Vagina (tissue), 2 donors: Measurements from ENCODE around the gene TP73. TPM values are rescaled to one million over a fixed set of nuclear protein-coding genes. Genes with fewer than 3 reads are reported as not detected.

Source experiments
- DNase-seq, 2 donors: peaks; one replicate each; pipeline ENCODE4 v3.0.0-alpha.2; 2017; ENCODE audit errors: extremely low spot score in 2 of 2
- H3K27ac ChIP-seq: fragments of 200-600 bp; sonication (generic); one replicate; pipeline ENCODE4 v1.5.1; 2019
- H3K27me3 ChIP-seq: fragments of 200-600 bp; sonication (generic); one replicate; pipeline ENCODE4 v1.5.1; 2019
- H3K36me3 ChIP-seq, 2 donors: fragments of 200-600 bp; sonication (generic); one replicate each; pipeline ENCODE4 v1.5.1; 2017 to 2019
- H3K4me1 ChIP-seq: fragments of 200-600 bp; sonication (generic); one replicate; pipeline ENCODE4 v1.5.1; 2019
- H3K4me3 ChIP-seq, 2 donors: fragments of 200-600 bp; sonication (generic); 1 replicate in 1 of 2; 2 replicates in 1 of 2; pipeline ENCODE4 v1.5.1; 2016 to 2019
- H3K9me3 ChIP-seq: fragments of 200-600 bp; sonication (generic); one replicate; pipeline ENCODE4 v1.5.1; 2019
- POLR2A ChIP-seq, 2 donors: fragments of 450-650 bp; IDR thresholded peaks; one replicate each; pipeline ENCODE4 v1.6.1; 2017; ENCODE audit warnings: antibody characterized with exemption in 2 of 2, mild to moderate bottlenecking in 2 of 2, moderate library complexity in 2 of 2
- POLR2AphosphoS5 ChIP-seq, 2 donors: sonication (generic); formaldehyde crosslinking; IDR thresholded peaks; one replicate each; pipeline ENCODE4 v1.9.0; 2017; ENCODE audit warnings: antibody characterized with exemption in 2 of 2, mild to moderate bottlenecking in 2 of 2, low read depth in 1 of 2; ENCODE audit not compliant: insufficient read depth in 1 of 2
- intact Hi-C: fragments of 100-400 bp; cut with DNase I; formaldehyde crosslinking; loops from one replicate; pipeline ENCODE4 v1.15.1; 2023
- total RNA-seq: library from RNA; depleted of rRNA; stranded (reverse); fragments of >200 nt; gene quantifications from one replicate; pipeline ENCODE4 v1.2.3, GENCODE V29; 2016
- TF ChIP-seq, protein P1 (sequence below), 3 experiments: fragments of 450-650 bp in 2 of 3; fragments of 200-600 bp in 1 of 3; sonication (generic) in 1 of 3; IDR thresholded peaks; one replicate each; pipeline ENCODE4 v1.5.1; 2017 to 2019; ENCODE audit warnings: antibody characterized with exemption in 3 of 3, mild to moderate bottlenecking in 2 of 3, moderate library complexity in 2 of 3

Gene TP73
- total RNA-seq, 1 donor from 2014 or later: 8.1 TPM

GRCh38 chr1:3707298-3707938 is 55.1 kb downstream of the TP73 start:
- peaks cover 24% of the 10 kb centered on the region for H3K4me1 ChIP-seq
- H3K36me3 ChIP-seq: no peaks in the 10 kb centered on the region
- H3K9me3 ChIP-seq: no peaks in the 10 kb centered on the region
- no peak for DNase-seq
- no peak overlapping the region for H3K27ac ChIP-seq
- H3K27me3 ChIP-seq: no peaks in the 10 kb centered on the region
- H3K4me3 ChIP-seq: peak overlapping the region in 1 of 2 donors; percentile 32
- no peak for TF ChIP-seq POLR2A (IDR thresholded peaks at IDR 0.05)
- TF ChIP-seq, protein P1, sequence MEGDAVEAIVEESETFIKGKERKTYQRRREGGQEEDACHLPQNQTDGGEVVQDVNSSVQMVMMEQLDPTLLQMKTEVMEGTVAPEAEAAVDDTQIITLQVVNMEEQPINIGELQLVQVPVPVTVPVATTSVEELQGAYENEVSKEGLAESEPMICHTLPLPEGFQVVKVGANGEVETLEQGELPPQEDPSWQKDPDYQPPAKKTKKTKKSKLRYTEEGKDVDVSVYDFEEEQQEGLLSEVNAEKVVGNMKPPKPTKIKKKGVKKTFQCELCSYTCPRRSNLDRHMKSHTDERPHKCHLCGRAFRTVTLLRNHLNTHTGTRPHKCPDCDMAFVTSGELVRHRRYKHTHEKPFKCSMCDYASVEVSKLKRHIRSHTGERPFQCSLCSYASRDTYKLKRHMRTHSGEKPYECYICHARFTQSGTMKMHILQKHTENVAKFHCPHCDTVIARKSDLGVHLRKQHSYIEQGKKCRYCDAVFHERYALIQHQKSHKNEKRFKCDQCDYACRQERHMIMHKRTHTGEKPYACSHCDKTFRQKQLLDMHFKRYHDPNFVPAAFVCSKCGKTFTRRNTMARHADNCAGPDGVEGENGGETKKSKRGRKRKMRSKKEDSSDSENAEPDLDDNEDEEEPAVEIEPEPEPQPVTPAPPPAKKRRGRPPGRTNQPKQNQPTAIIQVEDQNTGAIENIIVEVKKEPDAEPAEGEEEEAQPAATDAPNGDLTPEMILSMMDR (IDR thresholded peaks at IDR 0.05): no peak
- no peak for TF ChIP-seq POLR2AphosphoS5 (IDR thresholded peaks at IDR 0.05; ENCODE audit: insufficient read depth in 1 of 2, low read depth in 1 of 2)
- intact Hi-C loops: no loop called here

GRCh38 chr1:3707939-3708328 is 55.6 kb downstream of the TP73 start:
- no peak for DNase-seq
- intact Hi-C loops: no loop called here
- Histone ChIP-seq H3K4me1 (peaks cover 21% of the 10 kb centered on the region), H3K4me3 (peak overlapping the region in 1 of 2 donors; percentile 32), H3K27me3 (no peaks in the 10 kb centered on the region), H3K36me3 (no peaks in the 10 kb centered on the region), H3K27ac (no peak overlapping the region), H3K9me3 (no peaks in the 10 kb centered on the region)
- no peak for TF ChIP-seq POLR2A (IDR thresholded peaks at IDR 0.05)

- peak overlapping the region in 1 of 2 donors; percentile 32 for H3K4me3 ChIP-seq
- no peaks in the 10 kb centered on the region for H3K9me3 ChIP-seq
- TF ChIP-seq, protein P1 (IDR thresholded peaks at IDR 0.05): no peak
- TF ChIP-seq POLR2A (IDR thresholded peaks at IDR 0.05) (no peak), POLR2AphosphoS5 (IDR thresholded peaks at IDR 0.05; ENCODE audit: insufficient read depth in 1 of 2, low read depth in 1 of 2) (no peak)
- intact Hi-C loops: no loop called here
- H3K36me3 ChIP-seq: no peaks in the 10 kb centered on the region
- H3K27ac ChIP-seq: no peak overlapping the region
- peaks cover 12% of the 10 kb centered on the region for H3K4me1 ChIP-seq
- no peak for DNase-seq
- no peaks in the 10 kb centered on the region for H3K27me3 ChIP-seq
These were observed 56.5 kb downstream of the TP73 start for GRCh38 chr1:3708791-3709190.

DNA sequence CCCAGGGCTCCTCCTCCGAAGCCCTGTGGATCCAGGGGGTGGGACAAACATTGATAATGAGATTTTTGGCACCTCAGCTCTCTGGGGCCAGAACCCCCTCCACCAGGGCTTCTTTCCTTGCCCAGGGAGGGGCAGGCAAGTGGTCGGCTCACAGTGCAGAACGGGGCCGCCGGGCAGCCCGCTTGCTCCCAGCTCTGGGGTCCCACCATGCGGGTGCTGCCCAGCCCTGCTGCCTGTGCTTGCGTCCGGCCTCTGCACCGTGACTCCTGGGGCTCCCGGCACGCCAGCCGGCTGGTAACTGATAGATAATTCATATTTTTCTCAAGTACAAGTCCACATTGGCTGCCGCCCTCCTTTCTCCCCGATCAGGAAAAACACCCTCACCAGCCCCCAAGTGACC is 57.9 kb downstream of the TP73 start:
- peaks cover 7% of the 10 kb centered on the region for H3K4me1 ChIP-seq
- TF ChIP-seq POLR2A (IDR thresholded peaks at IDR 0.05): no peak
- TF ChIP-seq, protein P1 (IDR thresholded peaks at IDR 0.05): no peak
- no peak for TF ChIP-seq POLR2AphosphoS5 (IDR thresholded peaks at IDR 0.05; ENCODE audit: insufficient read depth in 1 of 2, low read depth in 1 of 2)
- intact Hi-C loops: loop anchor here (10.0 kb wide), 1 partner anchor 255 kb away; the partner anchor contains the start of gene ARHGEF16
- DNase-seq: no peak
- H3K9me3 ChIP-seq: no peaks in the 10 kb centered on the region
- no peak overlapping the region for H3K27ac ChIP-seq
- no peak overlapping the region for H3K4me3 ChIP-seq
- no peaks in the 10 kb centered on the region for H3K27me3 ChIP-seq
- no peaks in the 10 kb centered on the region for H3K36me3 ChIP-seq

GRCh38 chr1:3711381-3711779 is 59.1 kb downstream of the TP73 start:
- intact Hi-C loops: loop anchor here (10.0 kb wide), 1 partner anchor 257 kb away; the partner anchor contains the start of gene ARHGEF16
- no peaks in the 10 kb centered on the region for H3K27me3 ChIP-seq
- DNase-seq: no peak
- H3K36me3 ChIP-seq: no peaks in the 10 kb centered on the region
- no peaks in the 10 kb centered on the region for H3K9me3 ChIP-seq
- TF ChIP-seq POLR2A (IDR thresholded peaks at IDR 0.05) (no peak), POLR2AphosphoS5 (IDR thresholded peaks at IDR 0.05; ENCODE audit: insufficient read depth in 1 of 2, low read depth in 1 of 2) (no peak)
- TF ChIP-seq, protein P1 (IDR thresholded peaks at IDR 0.05): no peak
- no peak overlapping the region for H3K27ac ChIP-seq
- H3K4me1 ChIP-seq: peaks cover 8% of the 10 kb centered on the region
- H3K4me3 ChIP-seq: no peak overlapping the region
